ENCODE results near the gene FFAR3.

The FFAR3 gene

GRCh38 chr19:35331551-35332214, 26.6 kb upstream of the FFAR3 start:
- no peak for DNase-seq

GRCh38 chr19:35332817-35333216, 25.4 kb upstream of the FFAR3 start:
- DNase-seq: no peak

GRCh38 chr19:35334144-35334753, 24.0 kb upstream of the FFAR3 start:
- DNase-seq: no peak

GRCh38 chr19:35336166-35336955, 21.9 kb upstream of the FFAR3 start:
- DNase-seq: no peak

GRCh38 chr19:35337097-35337983, 20.9 kb upstream of the FFAR3 start:
- DNase-seq: no peak

- DNase-seq: no peak
Measured at GRCh38 chr19:35337984-35338296, 20.3 kb upstream of the FFAR3 start.

GRCh38 chr19:35340431-35340830, 17.8 kb upstream of the FFAR3 start:
- DNase-seq: no peak

GRCh38 chr19:35341006-35341405, 17.3 kb upstream of the FFAR3 start:
- no peak for DNase-seq

- DNase-seq: no peak
Measured at GRCh38 chr19:35341565-35342225, 16.6 kb upstream of the FFAR3 start.

- no peak for DNase-seq
Measured at GRCh38 chr19:35342430-35342829, 15.8 kb upstream of the FFAR3 start.

- DNase-seq: no peak
Measured at GRCh38 chr19:35344511-35345031, 13.7 kb upstream of the FFAR3 start.

GRCh38 chr19:35345671-35346111, 12.6 kb upstream of the FFAR3 start:
- DNase-seq: no peak

GRCh38 chr19:35346193-35347052, 11.8 kb upstream of the FFAR3 start:
- no peak for DNase-seq

GRCh38 chr19:35347171-35347929, 10.9 kb upstream of the FFAR3 start, which contains the start of gene FFAR1:
TSS of gene FFAR1 (plus strand) at chr19:35347902. CDS start at chr19:35351552, 3,650 bp downstream.
- DNase-seq: no peak

GRCh38 chr19:35347930-35348298, 10.3 kb upstream of the FFAR3 start:
- DNase-seq: no peak

- DNase-seq: peak in 1 of 3 experiments; percentile 40
Measured at GRCh38 chr19:35348911-35349611, 9.2 kb upstream of the FFAR3 start.

GRCh38 chr19:35349614-35350521, 8.4 kb upstream of the FFAR3 start:
- DNase-seq: no peak

- DNase-seq: no peak
Measured at GRCh38 chr19:35350591-35350990, 7.7 kb upstream of the FFAR3 start.

All from NCI-H1417 (cell line).